HepG2 (cell line): Measurements from ENCODE around the gene ACAT2. TPM values are rescaled to one million over a fixed set of nuclear protein-coding genes. Genes with fewer than 3 reads are reported as not detected.

ENCODE experiments used
- ASH2L ChIP-seq: fragments of 300-600, 200-600 bp; sonication (generic); IDR thresholded peaks from 2 replicates; pipeline ENCODE4 v1.7.0; 2017; ENCODE audit warnings: low read depth, mild to moderate bottlenecking, moderate library complexity, mixed read lengths, low read length; ENCODE audit not compliant: insufficient read length
- CBFB ChIP-seq: sonication (generic); formaldehyde crosslinking; IDR thresholded peaks from 2 replicates; pipeline ENCODE4 v1.4.0; 2020; ENCODE audit warnings: missing genetic modification reagents
- CCAR2 ChIP-seq: fragments of 200-400 bp; formaldehyde crosslinking; optimal IDR thresholded peaks from 2 replicates; pipeline ENCODE3; 2018; ENCODE audit warnings: low read depth, mild to moderate bottlenecking, low read length, moderate library complexity
- HDAC2 ChIP-seq: sonication (generic); formaldehyde crosslinking; IDR thresholded peaks from 2 replicates; pipeline ENCODE4 v1.4.0; 2020; ENCODE audit warnings: missing genetic modification reagents
- POLR2AphosphoS5 ChIP-seq: IDR thresholded peaks from 2 replicates; pipeline ENCODE4 v1.6.1; 2012; ENCODE audit warnings: low read depth, low read length
- SNAPC2 ChIP-seq: sonication (generic); formaldehyde crosslinking; IDR thresholded peaks from 2 replicates; pipeline ENCODE4 v1.8.1; 2022; ENCODE audit warnings: mild to moderate bottlenecking, missing genetic modification reagents
- TBX2 ChIP-seq: sonication (generic); formaldehyde crosslinking; IDR thresholded peaks from 2 replicates; pipeline ENCODE4 v1.5.0; 2020; ENCODE audit warnings: missing genetic modification reagents, mild to moderate bottlenecking, borderline replicate concordance
- TBX3 ChIP-seq: fragments of 450-650 bp; IDR thresholded peaks from 2 replicates; pipeline ENCODE4 v1.6.1; 2017; ENCODE audit warnings: antibody characterized with exemption, mild to moderate bottlenecking, inconsistent platforms, borderline replicate concordance
- YY1 ChIP-seq: IDR thresholded peaks from 2 replicates; pipeline ENCODE4 v1.6.1; 2011; ENCODE audit warnings: low read length, low read depth, moderate library complexity, mild to moderate bottlenecking; ENCODE audit not compliant: insufficient read depth, insufficient replicate concordance
- ZFX ChIP-seq: sonication (generic); formaldehyde crosslinking; IDR thresholded peaks from 2 replicates; pipeline ENCODE4 v1.4.0; 2020; ENCODE audit warnings: mild to moderate bottlenecking, low read depth, missing genetic modification reagents, moderate library complexity
- ZNF329 ChIP-seq: sonication (generic); formaldehyde crosslinking; IDR thresholded peaks from 2 replicates; pipeline ENCODE4 v1.9.0; 2021; ENCODE audit warnings: low read depth, mild to moderate bottlenecking, missing genetic modification reagents
- ZNF383 ChIP-seq: sonication (generic); formaldehyde crosslinking; IDR thresholded peaks from 2 replicates; pipeline ENCODE4 v1.4.0; 2020; ENCODE audit warnings: missing genetic modification reagents, mild to moderate bottlenecking, borderline replicate concordance
- ZNF569 ChIP-seq: sonication (generic); formaldehyde crosslinking; IDR thresholded peaks from 2 replicates; pipeline ENCODE4 v1.5.0; 2020; ENCODE audit warnings: mild to moderate bottlenecking, missing genetic modification reagents, moderate library complexity, borderline replicate concordance
- ZNF576 ChIP-seq: sonication (generic); formaldehyde crosslinking; IDR thresholded peaks from 2 replicates; pipeline ENCODE4 v1.4.0; 2020; ENCODE audit warnings: mild to moderate bottlenecking, missing genetic modification reagents
- ZNF691 ChIP-seq: sonication (generic); formaldehyde crosslinking; IDR thresholded peaks from 2 replicates; pipeline ENCODE4 v1.4.0; 2020; ENCODE audit warnings: missing genetic modification reagents, low read depth, mild to moderate bottlenecking, borderline replicate concordance
- polyA plus RNA-seq, 8 experiments: library from polyadenylated mRNA; depleted of rRNA in 3 of 8; stranded (reverse) in 7 of 8; unstranded in 1 of 8; fragments of >200 nt; fragmentation: Illumina TruSeq in 4 of 8; extraction: Trizol in 4 of 8; gene quantifications; 2 replicates each; pipeline versions ENCODE4 v1.2.1 to v1.2.3, GENCODE V29; 2011 to 2016; ENCODE audit warnings: low read depth in 4 of 8, missing spikeins in 1 of 8, mixed read lengths in 1 of 8; ENCODE audit not compliant: insufficient read depth in 1 of 8
- total RNA-seq, 5 experiments: library from RNA; depleted of rRNA; stranded (reverse); fragments of >200 nt; fragmentation: Illumina TruSeq; extraction: Trizol; gene quantifications; 2 replicates each; pipeline ENCODE4 v1.2.3, GENCODE V29; 2016; ENCODE audit warnings: low read depth in 1 of 5
- TF ChIP-seq, protein P1 (sequence below): sonication (generic); formaldehyde crosslinking; IDR thresholded peaks from 2 replicates; pipeline ENCODE4; 2020; ENCODE audit warnings: missing genetic modification reagents, mild to moderate bottlenecking, borderline replicate concordance
- TF ChIP-seq, protein P2 (sequence below): sonication (generic); formaldehyde crosslinking; IDR thresholded peaks from 2 replicates; pipeline ENCODE4 v1.5.0; 2020; ENCODE audit warnings: mild to moderate bottlenecking, missing genetic modification reagents, moderate library complexity
- TF ChIP-seq, protein P3 (sequence below): sonication (generic); formaldehyde crosslinking; IDR thresholded peaks from 2 replicates; pipeline ENCODE4 v1.8.0; 2022; ENCODE audit warnings: low read depth, missing genetic modification reagents

ACAT2 gene
- total and polyA plus RNA-seq, 2 of the 13 experiments (the other 11 are each of a cell fraction or from before 2014, with no cell fraction given): 121 to 534 TPM

GRCh38 chr6:159761873-159762680, at the start of gene ACAT2 (continued):
- TF ChIP-seq YY1: peak; percentile 82
- peak; percentile 85 for TF ChIP-seq ZFX
- TF ChIP-seq ZNF383 (CRISPR knock-in tag): no peak; the same call in 1 of the 2 replicates
- peak; percentile 75 for TF ChIP-seq CBFB (CRISPR knock-in tag)
- peak; percentile 88 for TF ChIP-seq POLR2AphosphoS5
- TF ChIP-seq TBX2 (CRISPR knock-in tag): peak; percentile 86
- TF ChIP-seq, protein P1, sequence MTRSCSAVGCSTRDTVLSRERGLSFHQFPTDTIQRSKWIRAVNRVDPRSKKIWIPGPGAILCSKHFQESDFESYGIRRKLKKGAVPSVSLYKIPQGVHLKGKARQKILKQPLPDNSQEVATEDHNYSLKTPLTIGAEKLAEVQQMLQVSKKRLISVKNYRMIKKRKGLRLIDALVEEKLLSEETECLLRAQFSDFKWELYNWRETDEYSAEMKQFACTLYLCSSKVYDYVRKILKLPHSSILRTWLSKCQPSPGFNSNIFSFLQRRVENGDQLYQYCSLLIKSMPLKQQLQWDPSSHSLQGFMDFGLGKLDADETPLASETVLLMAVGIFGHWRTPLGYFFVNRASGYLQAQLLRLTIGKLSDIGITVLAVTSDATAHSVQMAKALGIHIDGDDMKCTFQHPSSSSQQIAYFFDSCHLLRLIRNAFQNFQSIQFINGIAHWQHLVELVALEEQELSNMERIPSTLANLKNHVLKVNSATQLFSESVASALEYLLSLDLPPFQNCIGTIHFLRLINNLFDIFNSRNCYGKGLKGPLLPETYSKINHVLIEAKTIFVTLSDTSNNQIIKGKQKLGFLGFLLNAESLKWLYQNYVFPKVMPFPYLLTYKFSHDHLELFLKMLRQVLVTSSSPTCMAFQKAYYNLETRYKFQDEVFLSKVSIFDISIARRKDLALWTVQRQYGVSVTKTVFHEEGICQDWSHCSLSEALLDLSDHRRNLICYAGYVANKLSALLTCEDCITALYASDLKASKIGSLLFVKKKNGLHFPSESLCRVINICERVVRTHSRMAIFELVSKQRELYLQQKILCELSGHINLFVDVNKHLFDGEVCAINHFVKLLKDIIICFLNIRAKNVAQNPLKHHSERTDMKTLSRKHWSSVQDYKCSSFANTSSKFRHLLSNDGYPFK: peak; percentile 85; the same call in 1 of the 2 replicates
- peak; percentile 72; the same call in 1 of the 2 replicates for TF ChIP-seq ZNF576 (CRISPR knock-in tag)
- TF ChIP-seq ZNF329 (CRISPR knock-in tag): no peak; the same call in 1 of the 2 replicates
- no peak for TF ChIP-seq ZNF569 (CRISPR knock-in tag)
- no peak for TF ChIP-seq TBX3
- TF ChIP-seq SNAPC2: peak; percentile 62; the same call in 1 of the 2 replicates
- TF ChIP-seq ZNF691 (CRISPR knock-in tag): peak; percentile 45
- TF ChIP-seq, protein P2, sequence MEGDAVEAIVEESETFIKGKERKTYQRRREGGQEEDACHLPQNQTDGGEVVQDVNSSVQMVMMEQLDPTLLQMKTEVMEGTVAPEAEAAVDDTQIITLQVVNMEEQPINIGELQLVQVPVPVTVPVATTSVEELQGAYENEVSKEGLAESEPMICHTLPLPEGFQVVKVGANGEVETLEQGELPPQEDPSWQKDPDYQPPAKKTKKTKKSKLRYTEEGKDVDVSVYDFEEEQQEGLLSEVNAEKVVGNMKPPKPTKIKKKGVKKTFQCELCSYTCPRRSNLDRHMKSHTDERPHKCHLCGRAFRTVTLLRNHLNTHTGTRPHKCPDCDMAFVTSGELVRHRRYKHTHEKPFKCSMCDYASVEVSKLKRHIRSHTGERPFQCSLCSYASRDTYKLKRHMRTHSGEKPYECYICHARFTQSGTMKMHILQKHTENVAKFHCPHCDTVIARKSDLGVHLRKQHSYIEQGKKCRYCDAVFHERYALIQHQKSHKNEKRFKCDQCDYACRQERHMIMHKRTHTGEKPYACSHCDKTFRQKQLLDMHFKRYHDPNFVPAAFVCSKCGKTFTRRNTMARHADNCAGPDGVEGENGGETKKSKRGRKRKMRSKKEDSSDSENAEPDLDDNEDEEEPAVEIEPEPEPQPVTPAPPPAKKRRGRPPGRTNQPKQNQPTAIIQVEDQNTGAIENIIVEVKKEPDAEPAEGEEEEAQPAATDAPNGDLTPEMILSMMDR (CRISPR knock-in tag): peak; percentile 12; the same call in 1 of the 2 replicates
- no peak for TF ChIP-seq HDAC2
- TF ChIP-seq CCAR2: no peak
- TF ChIP-seq, protein P3, sequence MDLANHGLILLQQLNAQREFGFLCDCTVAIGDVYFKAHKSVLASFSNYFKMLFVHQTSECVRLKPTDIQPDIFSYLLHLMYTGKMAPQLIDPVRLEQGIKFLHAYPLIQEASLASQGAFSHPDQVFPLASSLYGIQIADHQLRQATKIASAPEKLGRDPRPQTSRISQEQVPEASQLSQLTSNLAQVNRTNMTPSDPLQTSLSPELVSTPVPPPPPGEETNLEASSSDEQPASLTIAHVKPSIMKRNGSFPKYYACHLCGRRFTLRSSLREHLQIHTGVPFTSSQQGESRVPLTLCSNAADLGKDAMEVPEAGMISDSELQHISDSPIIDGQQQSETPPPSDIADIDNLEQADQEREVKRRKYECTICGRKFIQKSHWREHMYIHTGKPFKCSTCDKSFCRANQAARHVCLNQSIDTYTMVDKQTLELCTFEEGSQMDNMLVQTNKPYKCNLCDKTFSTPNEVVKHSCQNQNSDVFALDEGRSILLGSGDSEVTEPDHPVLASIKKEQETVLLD (CRISPR knock-in tag): no peak; the same call in 1 of the 2 replicates
- peak; percentile 97 for TF ChIP-seq ASH2L
